ENCODE results near the gene NFATC4. TPM values are rescaled to one million over a fixed set of nuclear protein-coding genes. Genes with fewer than 3 reads are reported as not detected.

Gene NFATC4
- polyA plus RNA-seq, 1 donor from 2014 or later, result 0.22 TPM

GRCh38 chr14:24334431-24335291 is 33.3 kb upstream of the NFATC4 start, which contains the start of gene ADCY4:
ADCY4 (minus strand) TSS chr14:24335071; CDS start chr14:24334652, 419 bp downstream.
- no peaks in the 10 kb centered on the region for H3K9me2 ChIP-seq (ENCODE audit: insufficient read depth, low read length)
- no peaks in the 10 kb centered on the region for H4K20me1 ChIP-seq (ENCODE audit: insufficient read depth)
- TF ChIP-seq REST (IDR thresholded peaks at IDR 0.05; ENCODE audit: borderline replicate concordance) (no peak), EZH2 (IDR thresholded peaks at IDR 0.05; ENCODE audit: borderline replicate concordance, insufficient read depth, low read length, poor library complexity, severe bottlenecking) (peak; percentile 57)
- H3K79me2 ChIP-seq (replicated peaks; ENCODE audit: insufficient read depth, low read length), result no peaks in the 10 kb centered on the region
- H3K27me3 ChIP-seq (ENCODE audit: insufficient read depth, low read depth, low read length), result peaks cover 93% of the 10 kb centered on the region
- H3K4me3 ChIP-seq (ENCODE audit: low read length), result peak within 1 kb of the TSS; percentile 56
- no peaks in the 10 kb centered on the region for H3K9me3 ChIP-seq (ENCODE audit: low read length)
- H3K9ac ChIP-seq (ENCODE audit: low read length), result no peak within 1 kb of the TSS
- H3K36me3 ChIP-seq (ENCODE audit: insufficient read depth, low read length), result no peaks in the 10 kb centered on the region
- H3F3A ChIP-seq (ENCODE audit: insufficient read depth, low read length, poor library complexity, severe bottlenecking), result no peaks in the 10 kb centered on the region
- H3K27ac ChIP-seq (ENCODE audit: low read length), result no peak within 1 kb of the TSS
- no peak within 1 kb of the TSS for H2AFZ ChIP-seq (ENCODE audit: low read depth, low read length)
- no peak within 1 kb of the TSS for H3K4me2 ChIP-seq (ENCODE audit: low read length)

- Histone ChIP-seq H3K4me3 (ENCODE audit: low read length) (no peak overlapping the region), H2AFZ (ENCODE audit: low read depth, low read length) (no peak overlapping the region), H3K9me3 (ENCODE audit: low read length) (no peaks in the 10 kb centered on the region), H3K27me3 (ENCODE audit: insufficient read depth, low read depth, low read length) (peaks cover 98% of the 10 kb centered on the region), H3K36me3 (ENCODE audit: insufficient read depth, low read length) (no peaks in the 10 kb centered on the region), H3K27ac (ENCODE audit: low read length) (no peak overlapping the region), H3K4me2 (ENCODE audit: low read length) (no peak overlapping the region), H3F3A (ENCODE audit: insufficient read depth, low read length, poor library complexity, severe bottlenecking) (no peaks in the 10 kb centered on the region), H3K9ac (ENCODE audit: low read length) (no peak overlapping the region), H3K9me2 (ENCODE audit: insufficient read depth, low read length) (no peaks in the 10 kb centered on the region), H3K79me2 (replicated peaks; ENCODE audit: insufficient read depth, low read length) (no peaks in the 10 kb centered on the region), H4K20me1 (ENCODE audit: insufficient read depth) (no peaks in the 10 kb centered on the region)
- TF ChIP-seq TAF1 (IDR thresholded peaks at IDR 0.05; ENCODE audit: low read depth), result no peak
- no peak for TF ChIP-seq POLR2AphosphoS5 (IDR thresholded peaks at IDR 0.05)
- no peak for TF ChIP-seq EZH2 (IDR thresholded peaks at IDR 0.05; ENCODE audit: borderline replicate concordance, insufficient read depth, low read length, poor library complexity, severe bottlenecking)
Observed at GRCh38 chr14:24335461-24336171, 32.4 kb upstream of the NFATC4 start.

- no peak overlapping the region for H3K4me3 ChIP-seq (ENCODE audit: low read length)
- H3F3A ChIP-seq (ENCODE audit: insufficient read depth, low read length, poor library complexity, severe bottlenecking), result no peaks in the 10 kb centered on the region
- H3K27ac ChIP-seq (ENCODE audit: low read length), result no peak overlapping the region
- H3K9ac ChIP-seq (ENCODE audit: low read length), result no peak overlapping the region
- no peaks in the 10 kb centered on the region for H4K20me1 ChIP-seq (ENCODE audit: insufficient read depth)
- H2AFZ ChIP-seq (ENCODE audit: low read depth, low read length), result no peak overlapping the region
- H3K9me2 ChIP-seq (ENCODE audit: insufficient read depth, low read length), result no peaks in the 10 kb centered on the region
- TF ChIP-seq TAF1 (IDR thresholded peaks at IDR 0.05; ENCODE audit: low read depth), result no peak
- TF ChIP-seq RAD21 (conservative IDR thresholded peaks at IDR 0.05), result no peak
- TF ChIP-seq MXI1 (conservative IDR thresholded peaks at IDR 0.05; ENCODE audit: poor library complexity, severe bottlenecking), result no peak
- TF ChIP-seq CTCF (IDR thresholded peaks at IDR 0.05; ENCODE audit: poor library complexity, severe bottlenecking), result no peak
- TF ChIP-seq POLR2AphosphoS5 (IDR thresholded peaks at IDR 0.05), result no peak
- no peak for TF ChIP-seq EZH2 (IDR thresholded peaks at IDR 0.05; ENCODE audit: borderline replicate concordance, insufficient read depth, low read length, poor library complexity, severe bottlenecking)
- H3K79me2 ChIP-seq (replicated peaks; ENCODE audit: insufficient read depth, low read length), result no peaks in the 10 kb centered on the region
- no peaks in the 10 kb centered on the region for H3K9me3 ChIP-seq (ENCODE audit: low read length)
- H3K4me2 ChIP-seq (ENCODE audit: low read length), result no peak overlapping the region
- no peaks in the 10 kb centered on the region for H3K36me3 ChIP-seq (ENCODE audit: insufficient read depth, low read length)
- H3K27me3 ChIP-seq (ENCODE audit: insufficient read depth, low read depth, low read length), result peaks cover 95% of the 10 kb centered on the region
Observed at GRCh38 chr14:24337144-24337823, 30.7 kb upstream of the NFATC4 start.

Data from neural cell (in vitro differentiated cells).